ENCODE data around the gene RBMS3. TPM values are rescaled to one million over a fixed set of nuclear protein-coding genes. Genes with fewer than 3 reads are reported as not detected.

The RBMS3 gene
- total RNA-seq, 4 donors from 2014 or later = 2.8 to 77.6 (median 13.7) TPM

DNA sequence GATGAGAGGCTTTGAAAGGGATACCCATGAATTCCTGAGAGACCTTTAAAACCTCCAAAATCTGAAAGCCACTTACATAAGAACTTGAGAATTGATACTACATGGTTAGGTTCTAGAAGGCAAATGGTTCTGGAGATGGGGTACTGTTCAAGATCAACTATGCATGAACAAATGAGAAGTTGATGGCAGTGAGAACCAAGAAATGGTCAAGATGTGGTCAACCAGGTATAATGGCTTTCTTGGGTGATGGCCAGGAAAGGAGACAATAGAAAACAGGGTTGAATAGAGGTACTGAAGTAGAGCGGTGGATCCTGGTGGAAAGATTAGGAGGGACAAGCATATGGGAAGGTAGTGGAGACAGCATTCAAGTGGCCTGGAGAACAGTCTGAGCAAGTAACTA lies 200.4 kb downstream of the RBMS3 start:
- no peak for TF ChIP-seq CTCF (IDR thresholded peaks at IDR 0.05)
- no peak for TF ChIP-seq POLR2A (IDR thresholded peaks at IDR 0.05)
- Histone ChIP-seq H3K4me3 (no peak overlapping the region), H3K27ac (no peak overlapping the region), H3K9me3 (no peaks in the 10 kb centered on the region), H3K27me3 (no peaks in the 10 kb centered on the region), H3K36me3 (no peaks in the 10 kb centered on the region), H3K4me1 (no peaks in the 10 kb centered on the region)
- no peak for DNase-seq

GRCh38 chr3:29481969-29482767 lies 201.3 kb downstream of the RBMS3 start:
- no peaks in the 10 kb centered on the region for H3K9me3 ChIP-seq
- TF ChIP-seq POLR2A (IDR thresholded peaks at IDR 0.05) (no peak), CTCF (IDR thresholded peaks at IDR 0.05) (no peak)

GRCh38 chr3:29484633-29485032 lies 203.8 kb downstream of the RBMS3 start:
- H3K9me3 ChIP-seq = no peaks in the 10 kb centered on the region
- DNase-seq = no peak
- H3K4me1 ChIP-seq = no peaks in the 10 kb centered on the region
- TF ChIP-seq CTCF (IDR thresholded peaks at IDR 0.05) (no peak), POLR2A (IDR thresholded peaks at IDR 0.05) (no peak)
- H3K27me3 ChIP-seq = no peaks in the 10 kb centered on the region
- no peak overlapping the region for H3K27ac ChIP-seq
- no peaks in the 10 kb centered on the region for H3K36me3 ChIP-seq
- no peak overlapping the region for H3K4me3 ChIP-seq

More at GRCh38 chr3:29481969-29482767, 201.3 kb downstream of the RBMS3 start:
- Histone ChIP-seq H3K27me3 (no peaks in the 10 kb centered on the region), H3K36me3 (no peaks in the 10 kb centered on the region), H3K27ac (no peak overlapping the region), H3K4me3 (no peak overlapping the region), H3K4me1 (no peaks in the 10 kb centered on the region)
- no peak for DNase-seq

- H3K4me3 ChIP-seq = no peak overlapping the region
- H3K27me3 ChIP-seq = no peaks in the 10 kb centered on the region
- no peak for DNase-seq
- H3K36me3 ChIP-seq = no peaks in the 10 kb centered on the region
- TF ChIP-seq POLR2A (IDR thresholded peaks at IDR 0.05) = no peak
- TF ChIP-seq CTCF (IDR thresholded peaks at IDR 0.05) = no peak
- no peaks in the 10 kb centered on the region for H3K9me3 ChIP-seq
- no peak overlapping the region for H3K27ac ChIP-seq
- no peaks in the 10 kb centered on the region for H3K4me1 ChIP-seq
These were observed 205.2 kb downstream of the RBMS3 start for GRCh38 chr3:29486096-29486495.

- no peak overlapping the region for H3K4me3 ChIP-seq
- no peaks in the 10 kb centered on the region for H3K36me3 ChIP-seq
- no peaks in the 10 kb centered on the region for H3K9me3 ChIP-seq
- H3K27ac ChIP-seq = no peak overlapping the region
- no peaks in the 10 kb centered on the region for H3K27me3 ChIP-seq
- DNase-seq = no peak
- TF ChIP-seq CTCF (IDR thresholded peaks at IDR 0.05) (no peak), POLR2A (IDR thresholded peaks at IDR 0.05) (no peak)
- H3K4me1 ChIP-seq = no peaks in the 10 kb centered on the region
These were observed 206.0 kb downstream of the RBMS3 start for GRCh38 chr3:29486917-29487316.
